Articular chondrocyte of knee joint (primary cell): ENCODE data around the gene RHCE. TPM values are rescaled to one million over a fixed set of nuclear protein-coding genes. Genes with fewer than 3 reads are reported as not detected.

Experiments
- total RNA-seq: library from RNA; depleted of rRNA; stranded (reverse); fragments of >200 nt; gene quantifications from 2 replicates; pipeline ENCODE4 v1.2.3, GENCODE V29; 2012

The RHCE gene
- total RNA-seq: 0.65 and 1.4 TPM in 2 replicates

DNA sequence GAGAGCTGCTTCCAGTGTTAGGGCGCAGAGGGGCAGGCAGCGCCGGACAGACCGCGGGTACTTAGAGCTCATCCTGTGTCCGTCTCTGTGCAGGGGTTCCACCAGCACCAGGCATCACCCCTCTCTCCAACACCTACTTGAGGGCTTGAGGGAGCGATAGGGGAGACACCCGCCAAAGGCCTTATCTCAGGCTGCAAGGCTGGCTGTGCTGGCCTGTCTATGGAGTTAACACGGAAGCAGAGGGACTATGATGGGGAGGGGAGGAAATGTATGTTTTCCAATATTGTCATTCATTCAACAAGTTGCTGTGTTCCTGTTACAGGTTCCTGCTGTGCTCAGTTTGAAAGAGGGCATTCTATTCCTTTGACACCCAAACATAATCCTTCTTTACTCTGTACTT lies at the start of gene RHCE:
Gene RHCE, minus strand, starts transcription at position 111 of the 400 bp plus-strand sequence. Its CDS starts 39 bp downstream, at position 72.

DNA sequence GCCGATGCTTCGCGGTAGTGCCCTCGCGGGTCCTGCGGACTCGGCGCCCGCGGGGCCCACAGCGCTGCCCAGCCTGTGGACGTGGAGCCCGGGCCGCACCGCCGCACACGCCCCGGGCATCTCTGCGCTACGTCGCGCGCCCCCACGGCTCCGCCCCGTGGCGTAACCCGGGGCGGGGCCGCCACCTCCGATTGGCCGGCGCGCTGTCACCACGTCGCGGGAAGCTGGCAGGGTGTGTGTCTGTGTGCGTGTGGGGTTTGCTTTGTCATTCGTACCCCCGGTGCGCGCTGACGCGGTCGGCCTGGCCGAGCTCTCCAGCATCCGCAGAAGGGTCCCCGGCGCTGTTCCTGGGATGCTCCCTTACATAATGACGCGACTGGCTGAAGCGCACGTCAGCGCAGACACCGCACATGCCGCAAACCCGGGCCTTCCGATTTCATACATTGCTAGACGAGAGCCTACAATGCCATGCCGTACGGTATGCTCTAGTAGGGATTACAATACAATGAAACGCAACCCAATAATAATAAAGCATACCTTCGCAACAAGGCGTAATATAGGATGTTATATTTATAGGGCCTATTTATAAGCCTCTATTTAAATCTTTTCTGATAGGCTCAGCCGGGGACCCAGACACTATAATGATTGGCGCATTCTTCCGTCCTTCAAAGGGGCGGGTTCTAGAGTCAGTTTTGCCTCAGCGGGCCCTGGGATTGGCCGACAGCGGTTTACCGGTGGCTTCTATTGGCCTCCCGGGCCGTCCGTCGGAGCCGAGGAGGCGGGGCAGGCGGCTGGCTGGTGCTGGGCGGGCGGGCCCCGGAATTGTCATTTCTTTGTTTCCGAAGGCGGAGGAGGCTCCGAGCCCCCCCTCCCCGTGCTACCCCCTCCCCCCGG lies 9.7 kb upstream of the RHCE start, which contains the start of gene MACO1:
Gene MACO1, plus strand, starts transcription at position 825 of the 894 bp plus-strand sequence. CDS start 202 bp downstream, outside the sequence.

DNA sequence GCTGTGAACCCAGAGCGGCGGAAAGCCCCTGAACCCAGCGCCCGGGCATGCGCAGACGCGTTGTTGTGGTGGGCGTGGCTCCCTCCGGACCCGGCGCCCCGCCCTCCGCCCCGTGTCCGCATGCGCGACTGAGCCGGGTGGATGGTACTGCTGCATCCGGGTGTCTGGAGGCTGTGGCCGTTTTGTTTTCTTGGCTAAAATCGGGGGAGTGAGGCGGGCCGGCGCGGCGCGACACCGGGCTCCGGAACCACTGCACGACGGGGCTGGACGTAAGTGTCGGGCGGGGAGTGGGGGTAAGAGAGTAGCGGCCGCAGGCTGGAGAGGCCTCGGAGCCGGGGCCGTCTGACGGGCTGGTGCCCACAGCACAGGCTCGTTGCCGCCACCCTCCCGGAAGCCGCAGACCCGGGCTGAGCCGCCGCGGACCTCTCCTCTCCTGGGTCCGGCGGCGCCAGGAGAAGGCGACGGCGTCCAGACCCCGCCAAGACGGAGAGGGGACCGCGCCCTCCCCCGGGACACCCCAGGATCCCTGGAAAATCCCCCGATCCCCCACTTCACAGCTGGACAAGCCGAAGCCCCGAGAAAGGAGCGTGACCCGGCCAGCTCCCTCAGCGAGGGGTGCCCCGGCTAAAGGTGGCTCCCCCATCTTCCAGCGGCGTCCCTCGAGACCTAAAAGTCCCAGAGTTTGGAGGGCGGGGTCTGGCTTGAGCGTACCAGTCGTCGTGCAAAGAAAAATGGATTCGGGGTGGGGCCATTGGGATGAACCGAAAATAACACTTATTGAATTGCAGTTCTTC lies 82.2 kb downstream of the RHCE start, which contains the start of gene TMEM50A:
Gene TMEM50A, plus strand, starts transcription at position 147 of the 794 bp plus-strand sequence. CDS start 2,153 bp downstream, outside the sequence.

Other genes with a start within 250 kb of the RHCE start
- 52.3 and 61.8 TPM in 2 replicates for gene SYF2, start 188.3 kb downstream of the RHCE start, total RNA-seq
- gene RSRP1, start 173.4 kb downstream of the RHCE start, total RNA-seq: 88.6 and 121 TPM in 2 replicates
- gene RHD, start 148.3 kb downstream of the RHCE start, total RNA-seq: not detected in 2 replicates
- 200 and 207 TPM in 2 replicates for gene TMEM50A, start 82.5 kb downstream of the RHCE start, total RNA-seq
- gene MACO1, start 10.1 kb upstream of the RHCE start, total RNA-seq: 27.7 and 29.4 TPM in 2 replicates
- gene LDLRAP1, start 122.8 kb upstream of the RHCE start, total RNA-seq: 34.5 and 45.2 TPM in 2 replicates
- gene MAN1C1, start 196.0 kb upstream of the RHCE start, total RNA-seq: 23.9 and 28.6 TPM in 2 replicates